HAP-1 (cell line): ENCODE results near the gene RBFA.
"Not testable (repeated sequence)": the region's sequence is repeated elsewhere in the genome, so short reads cannot be mapped to it uniquely, and the experiment has no call there.

Experiments used
- DNase-seq, 2 experiments: peaks; one replicate each; pipeline ENCODE4 v3.0.0-alpha.2; 2016 to 2020; ENCODE audit warnings: low spot score in 2 of 2
- H3K27me3 ChIP-seq: fragments of 250-450 bp; sonication (Bioruptor Pico); 2 replicates; pipeline ENCODE4 v1.5.1; 2020; ENCODE audit warnings: low read depth, mild to moderate bottlenecking, moderate library complexity
- H3K36me3 ChIP-seq: fragments of 250-450 bp; sonication (Bioruptor Pico); replicated peaks from 2 replicates; pipeline ENCODE4 v1.5.1; 2020; ENCODE audit warnings: mild to moderate bottlenecking
- H3K4me1 ChIP-seq: fragments of 250-450 bp; sonication (Bioruptor Pico); 2 replicates; pipeline ENCODE4 v1.5.1; 2020; ENCODE audit warnings: mild to moderate bottlenecking
- H3K4me3 ChIP-seq: fragments of 250-450 bp; sonication (Bioruptor Pico); 2 replicates; pipeline ENCODE4 v1.5.1; 2020; ENCODE audit warnings: mild to moderate bottlenecking, moderate library complexity
- H3K9me3 ChIP-seq: fragments of 250-450 bp; sonication (Bioruptor Pico); 2 replicates; pipeline ENCODE4 v1.5.1; 2020; ENCODE audit warnings: mild to moderate bottlenecking, moderate library complexity
- in situ Hi-C: fragments of 300-500 bp; cut with MboI; formaldehyde crosslinking; loops from 3 replicates; pipeline ENCODE4 v1.14.3; 2020; ENCODE audit warnings: low sequenced_read_pairs, inconsistent platforms, mixed read lengths

Gene RBFA

DNA sequence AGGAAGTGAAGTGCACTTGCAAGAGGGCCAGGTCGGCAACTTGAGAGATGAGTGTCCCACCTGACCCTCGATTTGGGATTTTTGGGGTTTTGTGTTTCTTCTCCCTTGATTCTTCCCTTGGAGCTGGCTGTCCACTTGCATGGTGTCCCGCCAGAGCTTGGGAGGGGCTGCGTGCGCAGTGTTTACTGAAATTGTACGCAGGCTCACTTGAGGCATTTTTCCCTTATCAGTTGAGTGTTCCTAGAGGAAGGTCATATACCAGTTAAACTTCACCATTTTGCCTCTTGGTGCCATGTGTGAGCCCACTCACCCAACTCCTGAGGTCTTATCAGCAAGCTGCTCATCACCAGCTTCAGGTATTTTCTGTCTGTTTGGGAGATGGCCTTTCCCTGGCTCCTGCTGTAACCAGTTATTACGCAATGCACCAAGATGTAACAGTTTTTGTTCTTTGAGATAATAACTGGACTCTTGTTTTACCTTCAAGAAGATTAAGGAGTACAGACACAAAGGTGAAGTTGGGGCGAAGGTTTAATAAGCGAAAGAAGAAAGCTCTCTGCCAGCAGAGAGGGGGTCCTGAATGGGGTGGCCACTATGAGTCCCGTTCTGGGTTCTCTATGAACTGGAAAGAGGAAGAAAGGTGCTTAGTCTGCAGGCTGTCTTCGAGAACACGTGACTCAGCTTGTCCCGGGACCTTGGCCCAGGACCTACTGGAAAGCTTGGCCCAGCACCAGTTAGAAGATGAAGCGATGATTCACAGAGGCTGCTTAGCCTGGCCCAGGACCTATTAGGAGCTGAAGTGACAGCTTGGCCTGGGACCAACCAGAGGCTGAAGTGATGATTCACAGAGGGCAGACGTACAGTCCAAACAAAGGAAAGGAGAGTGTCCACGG, 24.3 kb upstream of the RBFA start:
- no peaks in the 10 kb centered on the region for H3K27me3 ChIP-seq
- in situ Hi-C loops, result no loop called here
- no peaks in the 10 kb centered on the region for H3K36me3 ChIP-seq
- DNase-seq, result no peak
- H3K9me3 ChIP-seq, result peaks cover 4% of the 10 kb centered on the region; the same call in 1 of the 2 replicates
- no peak overlapping the region for H3K4me3 ChIP-seq
- no peaks in the 10 kb centered on the region for H3K4me1 ChIP-seq

DNA sequence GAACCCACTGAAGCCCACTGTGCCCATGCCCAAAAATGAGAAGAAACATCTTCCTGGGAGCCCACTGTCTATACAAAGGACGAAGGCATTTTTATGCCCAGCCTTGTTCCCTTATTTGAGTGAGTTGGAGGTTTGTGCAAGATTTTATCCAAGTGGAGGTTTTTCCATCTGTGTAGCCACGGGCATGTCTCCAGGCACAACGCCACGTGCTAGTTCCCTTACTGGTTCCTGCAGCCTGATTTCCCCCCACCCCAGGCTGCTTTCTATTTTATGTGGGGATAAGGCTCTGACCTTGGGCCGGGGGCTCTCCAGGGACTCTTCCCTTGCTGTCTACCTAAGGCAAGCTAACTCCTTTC, 23.7 kb upstream of the RBFA start:
- Histone ChIP-seq H3K36me3 (no peaks in the 10 kb centered on the region), H3K27me3 (no peaks in the 10 kb centered on the region), H3K4me3 (no peak overlapping the region), H3K9me3 (peaks cover 4% of the 10 kb centered on the region; the same call in 1 of the 2 replicates), H3K4me1 (no peaks in the 10 kb centered on the region)
- no peak for DNase-seq
- in situ Hi-C loops, result no loop called here

- DNase-seq, H3K27me3 ChIP-seq, H3K4me1 ChIP-seq, H3K36me3 ChIP-seq, H3K4me3 ChIP-seq, H3K9me3 ChIP-seq, in situ Hi-C loops: not testable (repeated sequence)
Observed at GRCh38 chr18:80011496-80012137, 22.6 kb upstream of the RBFA start.

DNA sequence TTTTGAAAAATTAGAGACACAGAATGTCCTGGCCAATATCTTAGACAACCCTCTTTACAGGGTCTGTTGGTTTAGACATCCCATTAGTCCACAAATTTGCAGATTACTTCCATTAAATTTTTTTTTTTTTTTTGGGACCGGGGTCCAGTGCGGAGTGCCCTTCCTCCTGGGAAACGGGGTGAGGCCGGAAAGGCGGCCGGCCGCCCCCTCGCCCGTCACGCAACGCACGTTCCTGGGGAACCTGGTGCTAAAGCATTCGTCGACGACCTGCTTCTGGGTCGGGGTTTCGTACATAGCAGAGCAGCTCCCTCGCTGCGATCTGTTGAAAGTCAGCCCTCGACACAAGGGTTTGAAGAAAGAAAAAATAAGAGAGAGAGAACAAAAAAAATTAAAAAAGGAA, 21.5 kb upstream of the RBFA start:
- Histone ChIP-seq H3K4me1 (no peaks in the 10 kb centered on the region), H3K36me3 (no peaks in the 10 kb centered on the region), H3K4me3 (no peak overlapping the region), H3K9me3 (peaks cover 4% of the 10 kb centered on the region; the same call in 1 of the 2 replicates), H3K27me3 (no peaks in the 10 kb centered on the region)
- in situ Hi-C loops, result no loop called here
- DNase-seq, result no peak

GRCh38 chr18:80022613-80023012, 11.6 kb upstream of the RBFA start:
- Histone ChIP-seq H3K9me3 (peaks cover 48% of the 10 kb centered on the region), H3K4me1 (no peaks in the 10 kb centered on the region)

GRCh38 chr18:80023173-80023572, 11.1 kb upstream of the RBFA start:
- peak in 1 of 2 experiments; percentile 60 for DNase-seq
- peaks cover 48% of the 10 kb centered on the region for H3K9me3 ChIP-seq
- in situ Hi-C loops, result no loop called here

More at GRCh38 chr18:80022613-80023012, 11.6 kb upstream of the RBFA start:
- Histone ChIP-seq H3K4me3 (no peak overlapping the region), H3K27me3 (no peaks in the 10 kb centered on the region), H3K36me3 (no peaks in the 10 kb centered on the region)
- in situ Hi-C loops, result no loop called here
- DNase-seq, result no peak

DNA sequence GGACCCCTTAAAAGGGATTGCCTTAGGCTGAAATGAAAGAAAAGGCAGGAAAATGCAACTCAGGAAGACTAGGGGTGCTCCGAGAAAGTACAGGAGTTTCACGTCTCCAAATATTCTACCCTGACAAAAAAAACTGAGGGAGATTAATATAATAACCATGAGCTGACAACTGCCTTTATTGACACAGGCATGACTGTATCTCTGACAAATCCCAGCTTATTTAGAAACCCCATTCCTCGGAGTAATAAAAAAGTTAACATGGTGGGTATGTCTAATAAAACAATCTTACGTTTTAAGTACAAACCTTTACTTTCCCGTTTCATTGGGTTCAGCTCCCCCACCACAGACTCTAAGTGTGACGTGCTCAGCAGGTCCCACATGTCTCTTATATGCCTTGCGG, 7.9 kb upstream of the RBFA start:
- Histone ChIP-seq H3K4me1 (no peaks in the 10 kb centered on the region), H3K4me3 (no peak overlapping the region), H3K27me3 (no peaks in the 10 kb centered on the region), H3K36me3 (no peaks in the 10 kb centered on the region), H3K9me3 (peaks cover 42% of the 10 kb centered on the region)
- in situ Hi-C loops, result no loop called here
- DNase-seq, result no peak

More at GRCh38 chr18:80023173-80023572, 11.1 kb upstream of the RBFA start:
- no peaks in the 10 kb centered on the region for H3K27me3 ChIP-seq
- no peak overlapping the region for H3K4me3 ChIP-seq
- no peaks in the 10 kb centered on the region for H3K4me1 ChIP-seq
- no peaks in the 10 kb centered on the region for H3K36me3 ChIP-seq

DNA sequence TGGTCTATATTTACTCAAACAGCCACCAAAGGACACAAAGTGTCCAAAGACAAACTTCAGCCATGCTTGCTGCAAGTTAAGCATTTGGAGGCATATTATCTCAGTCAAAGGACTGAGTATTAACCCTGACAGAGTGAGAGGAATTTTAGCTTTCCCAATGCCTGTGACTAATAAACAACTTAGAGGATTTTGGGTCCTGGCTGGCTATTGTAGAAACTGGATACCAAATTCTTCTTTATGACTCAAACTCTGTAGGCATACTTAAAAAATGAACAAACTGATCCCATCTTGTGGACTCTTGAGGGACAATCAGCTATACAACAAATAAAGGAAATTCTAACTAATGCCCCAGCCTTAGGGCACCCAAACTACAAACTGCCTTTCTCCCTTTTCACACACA, 6.5 kb upstream of the RBFA start:
- H3K9me3 ChIP-seq, result peaks cover 29% of the 10 kb centered on the region
- H3K36me3 ChIP-seq, DNase-seq, H3K27me3 ChIP-seq, H3K4me1 ChIP-seq, in situ Hi-C loops, H3K4me3 ChIP-seq: not testable (repeated sequence)

- in situ Hi-C loops, result no loop called here
Observed at GRCh38 chr18:80029690-80030089, 4.5 kb upstream of the RBFA start.

GRCh38 chr18:80033181-80034067, 810 bp upstream of the RBFA start:
- Histone ChIP-seq H3K4me1 (peaks cover 6% of the 10 kb centered on the region), H3K4me3 (peak overlapping the region; percentile 88), H3K9me3 (no peaks in the 10 kb centered on the region), H3K27me3 (no peaks in the 10 kb centered on the region), H3K36me3 (peaks cover 11% of the 10 kb centered on the region; the same call in 1 of the 2 replicates)
- no peak for DNase-seq
- in situ Hi-C loops, result no loop called here

More at GRCh38 chr18:80029690-80030089, 4.5 kb upstream of the RBFA start:
- DNase-seq, result no peak
- Histone ChIP-seq H3K36me3 (no peaks in the 10 kb centered on the region), H3K9me3 (peaks cover 9% of the 10 kb centered on the region), H3K4me1 (peaks cover 6% of the 10 kb centered on the region; the same call in 1 of the 2 replicates), H3K4me3 (no peak overlapping the region), H3K27me3 (no peaks in the 10 kb centered on the region)

GRCh38 chr18:80034852-80035406, 695 bp downstream of the RBFA start:
- Histone ChIP-seq H3K4me3 (peak overlapping the region; percentile 88), H3K9me3 (no peaks in the 10 kb centered on the region), H3K27me3 (no peaks in the 10 kb centered on the region), H3K36me3 (peaks cover 11% of the 10 kb centered on the region), H3K4me1 (peaks cover 6% of the 10 kb centered on the region)
- DNase-seq, result peak in 1 of 2 experiments; percentile 6
- in situ Hi-C loops, result no loop called here

GRCh38 chr18:80035997-80036396, 1.8 kb downstream of the RBFA start:
- Histone ChIP-seq H3K36me3 (peaks cover 11% of the 10 kb centered on the region), H3K27me3 (no peaks in the 10 kb centered on the region), H3K4me3 (peak overlapping the region; percentile 88), H3K9me3 (no peaks in the 10 kb centered on the region), H3K4me1 (peaks cover 6% of the 10 kb centered on the region)
- in situ Hi-C loops, result no loop called here
- DNase-seq, result no peak

DNA sequence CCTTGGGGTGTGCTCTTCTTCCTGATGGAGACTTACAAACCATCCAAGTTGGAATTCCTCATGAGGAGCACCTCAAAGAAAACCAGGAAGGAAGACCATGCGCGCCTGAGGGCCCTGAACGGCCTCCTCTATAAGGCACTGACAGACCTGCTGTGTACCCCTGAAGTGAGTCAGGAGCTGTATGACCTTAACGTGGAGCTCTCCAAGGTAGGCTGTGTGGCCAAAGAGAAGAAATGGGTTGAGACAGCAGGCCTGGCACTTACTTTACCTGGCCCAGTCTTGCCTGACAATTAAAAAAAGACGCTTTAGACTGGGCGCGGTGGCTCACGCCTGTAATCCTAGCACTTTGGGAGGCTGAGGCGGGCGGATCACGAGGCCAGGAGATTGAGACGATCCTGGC, 3.1 kb downstream of the RBFA start:
- Histone ChIP-seq H3K27me3 (no peaks in the 10 kb centered on the region), H3K4me3 (no peak overlapping the region), H3K4me1 (peaks cover 6% of the 10 kb centered on the region), H3K36me3 (peaks cover 13% of the 10 kb centered on the region), H3K9me3 (no peaks in the 10 kb centered on the region)
- no peak for DNase-seq
- in situ Hi-C loops, result no loop called here
